ENCODE data around the gene EPB41.

EPB41 gene

DNA sequence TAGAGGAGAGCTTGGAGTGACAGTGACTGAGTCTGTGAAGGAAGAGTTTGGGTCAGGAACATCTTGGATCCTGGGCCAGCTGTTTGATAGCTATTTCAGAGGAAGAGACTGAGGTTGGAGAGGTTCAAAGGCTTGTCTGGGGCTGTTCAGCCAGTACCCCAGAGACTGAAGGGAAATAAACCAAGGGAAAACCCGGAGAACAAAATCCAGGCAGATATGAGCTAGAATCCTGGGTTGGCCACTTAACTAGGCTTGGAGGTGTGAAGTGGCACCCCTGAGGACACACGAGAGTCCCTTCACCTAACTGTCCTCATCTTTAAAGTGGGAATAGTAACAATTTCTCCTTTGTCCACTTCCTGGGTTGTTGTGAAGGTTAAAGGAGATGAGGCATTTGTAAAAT lies 23.1 kb upstream of the EPB41 start:
- Histone ChIP-seq H3K9me3 (ENCODE audit: control insufficient read depth, insufficient read depth, low read depth, low read length) (no peaks in the 10 kb centered on the region), H3K36me3 (ENCODE audit: control insufficient read depth in 2 of 2, insufficient read depth in 1 of 2, low read length in 2 of 2) (peaks cover 0 to 10% of the 10 kb centered on the region in 2 experiments; a peak in 2 of 3 replicates), H3K27ac (ENCODE audit: extremely low read depth, low read depth, low read length) (no peak overlapping the region), H3K4me3 (ENCODE audit: low read depth, low read length) (no peak overlapping the region), H3K4me1 (ENCODE audit: control insufficient read depth, insufficient read depth, low read length) (no peaks in the 10 kb centered on the region)
- ChIA-PET CTCF (interaction anchor here (0.5 to 1.6 kb wide), 4 partner anchors 9 to 320 kb away, joined by 3 to 7 read pairs (median 4); no protein-coding TSS in a partner anchor), POLR2A (interaction anchor here (0.8 to 1.2 kb wide), 3 partner anchors 11 to 326 kb away, joined by 3 to 4 read pairs (median 3); partner anchors contain the start of gene EPB41)
- no peak for TF ChIP-seq ZNF514 (tag by site-specific recombination; IDR thresholded peaks at IDR 0.05)
- TF ChIP-seq, protein P1, sequence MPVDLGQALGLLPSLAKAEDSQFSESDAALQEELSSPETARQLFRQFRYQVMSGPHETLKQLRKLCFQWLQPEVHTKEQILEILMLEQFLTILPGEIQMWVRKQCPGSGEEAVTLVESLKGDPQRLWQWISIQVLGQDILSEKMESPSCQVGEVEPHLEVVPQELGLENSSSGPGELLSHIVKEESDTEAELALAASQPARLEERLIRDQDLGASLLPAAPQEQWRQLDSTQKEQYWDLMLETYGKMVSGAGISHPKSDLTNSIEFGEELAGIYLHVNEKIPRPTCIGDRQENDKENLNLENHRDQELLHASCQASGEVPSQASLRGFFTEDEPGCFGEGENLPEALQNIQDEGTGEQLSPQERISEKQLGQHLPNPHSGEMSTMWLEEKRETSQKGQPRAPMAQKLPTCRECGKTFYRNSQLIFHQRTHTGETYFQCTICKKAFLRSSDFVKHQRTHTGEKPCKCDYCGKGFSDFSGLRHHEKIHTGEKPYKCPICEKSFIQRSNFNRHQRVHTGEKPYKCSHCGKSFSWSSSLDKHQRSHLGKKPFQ (tag by site-specific recombination; IDR thresholded peaks at IDR 0.05), result peak; percentile 77
- no peak for TF ChIP-seq ZNF274 (IDR thresholded peaks at IDR 0.05; ENCODE audit: low read length)
- TF ChIP-seq ZNF274 (tag by site-specific recombination; IDR thresholded peaks at IDR 0.05; ENCODE audit: borderline replicate concordance), result no peak
- 0 out of 2 replicates have a peak, but pooled peaks have one; percentile 7 for TF ChIP-seq ZEB2 (tag by site-specific recombination; IDR thresholded peaks at IDR 0.05)

DNA sequence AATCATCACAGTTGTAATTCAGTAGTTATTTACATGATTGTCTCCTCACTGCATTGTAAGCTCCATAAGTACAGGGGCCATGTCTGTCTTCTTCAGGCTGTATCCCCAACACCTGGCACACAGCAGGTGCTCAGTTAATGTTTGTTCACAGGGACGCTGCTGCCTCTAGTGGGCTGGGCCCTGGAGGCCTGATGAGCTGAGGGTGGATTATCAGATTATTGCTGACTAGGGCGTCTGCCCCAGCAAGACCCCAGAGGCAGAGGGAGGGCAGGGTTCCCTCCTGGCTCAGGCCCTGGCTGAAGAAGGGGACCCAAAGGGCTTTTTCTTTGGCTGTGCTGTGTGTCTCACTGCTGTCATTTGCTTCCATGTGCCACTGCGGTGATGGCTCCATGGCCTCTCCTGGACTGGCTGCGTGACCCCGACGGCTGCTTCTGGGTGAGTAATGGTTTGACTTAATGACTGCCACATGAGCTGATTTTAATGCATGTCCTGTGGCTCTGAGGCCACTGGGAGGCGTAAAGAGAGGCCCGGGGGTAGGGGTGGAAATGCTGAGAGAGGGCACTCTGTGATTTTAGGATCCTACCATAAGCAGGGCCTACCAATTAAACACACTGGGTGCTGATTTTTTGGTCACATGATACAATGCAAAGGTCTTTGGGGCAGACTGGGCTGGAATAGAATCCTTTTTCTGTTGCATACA lies 20.8 kb upstream of the EPB41 start:
- CTCF ChIA-PET, result interaction anchor here (0.6 to 3.1 kb wide), 10 partner anchors 9 to 309 kb away, joined by 3 to 29 read pairs (median 3); no protein-coding TSS in a partner anchor
- Histone ChIP-seq H3K36me3 (ENCODE audit: control insufficient read depth in 2 of 2, insufficient read depth in 1 of 2, low read length in 2 of 2) (peaks cover 0 to 10% of the 10 kb centered on the region in 2 experiments; a peak in 2 of 3 replicates), H3K27ac (ENCODE audit: extremely low read depth, low read depth, low read length) (no peak overlapping the region), H3K9me3 (ENCODE audit: control insufficient read depth, insufficient read depth, low read depth, low read length) (no peaks in the 10 kb centered on the region), H3K4me1 (ENCODE audit: control insufficient read depth, insufficient read depth, low read length) (no peaks in the 10 kb centered on the region), H3K4me3 (ENCODE audit: low read depth, low read length) (no peak overlapping the region)
- POLR2A ChIA-PET, result interaction anchor here (1.3 kb wide), 1 partner anchor 9 kb away, joined by 4 read pairs; no protein-coding TSS in a partner anchor
- TF ChIP-seq ZNF664 (tag by site-specific recombination; IDR thresholded peaks at IDR 0.05) (peak; percentile 91; the same call in 1 of the 2 replicates), ZBTB20 (tag by site-specific recombination; IDR thresholded peaks at IDR 0.05) (peak; percentile 64), REPIN1 (tag by site-specific recombination; IDR thresholded peaks at IDR 0.05; ENCODE audit: low read depth) (no peak), ZSCAN30 (tag by site-specific recombination; IDR thresholded peaks at IDR 0.05) (peak; percentile 75), KLF7 (tag by site-specific recombination; IDR thresholded peaks at IDR 0.05; ENCODE audit: borderline replicate concordance) (no peak), ZNF654 (tag by site-specific recombination; IDR thresholded peaks at IDR 0.05; ENCODE audit: low read depth) (peak; percentile 54), ZNF629 (tag by site-specific recombination; IDR thresholded peaks at IDR 0.05) (0 out of 2 replicates have a peak, but pooled peaks have one; percentile 22), SP7 (tag by site-specific recombination; IDR thresholded peaks at IDR 0.05) (peak; percentile 25; the same call in 1 of the 2 replicates), ZNF843 (tag by site-specific recombination; IDR thresholded peaks at IDR 0.05) (no peak), ZNF311 (tag by site-specific recombination; IDR thresholded peaks at IDR 0.05; ENCODE audit: borderline replicate concordance) (no peak), ZIC2 (tag by site-specific recombination; IDR thresholded peaks at IDR 0.05) (peak; percentile 63)
- TF ChIP-seq, protein P2, sequence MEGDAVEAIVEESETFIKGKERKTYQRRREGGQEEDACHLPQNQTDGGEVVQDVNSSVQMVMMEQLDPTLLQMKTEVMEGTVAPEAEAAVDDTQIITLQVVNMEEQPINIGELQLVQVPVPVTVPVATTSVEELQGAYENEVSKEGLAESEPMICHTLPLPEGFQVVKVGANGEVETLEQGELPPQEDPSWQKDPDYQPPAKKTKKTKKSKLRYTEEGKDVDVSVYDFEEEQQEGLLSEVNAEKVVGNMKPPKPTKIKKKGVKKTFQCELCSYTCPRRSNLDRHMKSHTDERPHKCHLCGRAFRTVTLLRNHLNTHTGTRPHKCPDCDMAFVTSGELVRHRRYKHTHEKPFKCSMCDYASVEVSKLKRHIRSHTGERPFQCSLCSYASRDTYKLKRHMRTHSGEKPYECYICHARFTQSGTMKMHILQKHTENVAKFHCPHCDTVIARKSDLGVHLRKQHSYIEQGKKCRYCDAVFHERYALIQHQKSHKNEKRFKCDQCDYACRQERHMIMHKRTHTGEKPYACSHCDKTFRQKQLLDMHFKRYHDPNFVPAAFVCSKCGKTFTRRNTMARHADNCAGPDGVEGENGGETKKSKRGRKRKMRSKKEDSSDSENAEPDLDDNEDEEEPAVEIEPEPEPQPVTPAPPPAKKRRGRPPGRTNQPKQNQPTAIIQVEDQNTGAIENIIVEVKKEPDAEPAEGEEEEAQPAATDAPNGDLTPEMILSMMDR (tag by site-specific recombination; IDR thresholded peaks at IDR 0.05), result peak; percentile 70
- TF ChIP-seq, protein P3, sequence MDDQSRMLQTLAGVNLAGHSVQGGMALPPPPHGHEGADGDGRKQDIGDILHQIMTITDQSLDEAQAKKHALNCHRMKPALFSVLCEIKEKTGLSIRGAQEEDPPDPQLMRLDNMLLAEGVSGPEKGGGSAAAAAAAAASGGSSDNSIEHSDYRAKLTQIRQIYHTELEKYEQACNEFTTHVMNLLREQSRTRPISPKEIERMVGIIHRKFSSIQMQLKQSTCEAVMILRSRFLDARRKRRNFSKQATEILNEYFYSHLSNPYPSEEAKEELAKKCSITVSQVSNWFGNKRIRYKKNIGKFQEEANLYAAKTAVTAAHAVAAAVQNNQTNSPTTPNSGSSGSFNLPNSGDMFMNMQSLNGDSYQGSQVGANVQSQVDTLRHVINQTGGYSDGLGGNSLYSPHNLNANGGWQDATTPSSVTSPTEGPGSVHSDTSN (CRISPR knock-in tag; IDR thresholded peaks at IDR 0.05), result no peak
- TF ChIP-seq, protein P4, sequence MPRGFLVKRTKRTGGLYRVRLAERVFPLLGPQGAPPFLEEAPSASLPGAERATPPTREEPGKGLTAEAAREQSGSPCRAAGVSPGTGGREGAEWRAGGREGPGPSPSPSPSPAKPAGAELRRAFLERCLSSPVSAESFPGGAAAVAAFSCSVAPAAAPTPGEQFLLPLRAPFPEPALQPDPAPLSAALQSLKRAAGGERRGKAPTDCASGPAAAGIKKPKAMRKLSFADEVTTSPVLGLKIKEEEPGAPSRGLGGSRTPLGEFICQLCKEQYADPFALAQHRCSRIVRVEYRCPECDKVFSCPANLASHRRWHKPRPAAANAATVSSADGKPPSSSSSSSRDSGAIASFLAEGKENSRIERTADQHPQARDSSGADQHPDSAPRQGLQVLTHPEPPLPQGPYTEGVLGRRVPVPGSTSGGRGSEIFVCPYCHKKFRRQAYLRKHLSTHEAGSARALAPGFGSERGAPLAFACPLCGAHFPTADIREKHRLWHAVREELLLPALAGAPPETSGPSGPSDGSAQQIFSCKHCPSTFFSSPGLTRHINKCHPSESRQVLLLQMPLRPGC (tag by site-specific recombination; IDR thresholded peaks at IDR 0.05), result no peak
- TF ChIP-seq, protein P5, sequence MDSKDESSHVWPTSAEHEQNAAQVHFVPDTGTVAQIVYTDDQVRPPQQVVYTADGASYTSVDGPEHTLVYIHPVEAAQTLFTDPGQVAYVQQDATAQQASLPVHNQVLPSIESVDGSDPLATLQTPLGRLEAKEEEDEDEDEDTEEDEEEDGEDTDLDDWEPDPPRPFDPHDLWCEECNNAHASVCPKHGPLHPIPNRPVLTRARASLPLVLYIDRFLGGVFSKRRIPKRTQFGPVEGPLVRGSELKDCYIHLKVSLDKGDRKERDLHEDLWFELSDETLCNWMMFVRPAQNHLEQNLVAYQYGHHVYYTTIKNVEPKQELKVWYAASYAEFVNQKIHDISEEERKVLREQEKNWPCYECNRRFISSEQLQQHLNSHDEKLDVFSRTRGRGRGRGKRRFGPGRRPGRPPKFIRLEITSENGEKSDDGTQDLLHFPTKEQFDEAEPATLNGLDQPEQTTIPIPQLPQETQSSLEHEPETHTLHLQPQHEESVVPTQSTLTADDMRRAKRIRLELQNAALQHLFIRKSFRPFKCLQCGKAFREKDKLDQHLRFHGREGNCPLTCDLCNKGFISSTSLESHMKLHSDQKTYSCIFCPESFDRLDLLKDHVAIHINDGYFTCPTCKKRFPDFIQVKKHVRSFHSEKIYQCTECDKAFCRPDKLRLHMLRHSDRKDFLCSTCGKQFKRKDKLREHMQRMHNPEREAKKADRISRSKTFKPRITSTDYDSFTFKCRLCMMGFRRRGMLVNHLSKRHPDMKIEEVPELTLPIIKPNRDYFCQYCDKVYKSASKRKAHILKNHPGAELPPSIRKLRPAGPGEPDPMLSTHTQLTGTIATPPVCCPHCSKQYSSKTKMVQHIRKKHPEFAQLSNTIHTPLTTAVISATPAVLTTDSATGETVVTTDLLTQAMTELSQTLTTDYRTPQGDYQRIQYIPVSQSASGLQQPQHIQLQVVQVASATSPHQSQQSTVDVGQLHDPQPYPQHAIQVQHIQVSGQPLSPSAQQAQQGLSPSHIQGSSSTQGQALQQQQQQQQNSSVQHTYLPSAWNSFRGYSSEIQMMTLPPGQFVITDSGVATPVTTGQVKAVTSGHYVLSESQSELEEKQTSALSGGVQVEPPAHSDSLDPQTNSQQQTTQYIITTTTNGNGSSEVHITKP (tag by site-specific recombination; IDR thresholded peaks at IDR 0.05), result peak; percentile 73
- TF ChIP-seq, protein P6, sequence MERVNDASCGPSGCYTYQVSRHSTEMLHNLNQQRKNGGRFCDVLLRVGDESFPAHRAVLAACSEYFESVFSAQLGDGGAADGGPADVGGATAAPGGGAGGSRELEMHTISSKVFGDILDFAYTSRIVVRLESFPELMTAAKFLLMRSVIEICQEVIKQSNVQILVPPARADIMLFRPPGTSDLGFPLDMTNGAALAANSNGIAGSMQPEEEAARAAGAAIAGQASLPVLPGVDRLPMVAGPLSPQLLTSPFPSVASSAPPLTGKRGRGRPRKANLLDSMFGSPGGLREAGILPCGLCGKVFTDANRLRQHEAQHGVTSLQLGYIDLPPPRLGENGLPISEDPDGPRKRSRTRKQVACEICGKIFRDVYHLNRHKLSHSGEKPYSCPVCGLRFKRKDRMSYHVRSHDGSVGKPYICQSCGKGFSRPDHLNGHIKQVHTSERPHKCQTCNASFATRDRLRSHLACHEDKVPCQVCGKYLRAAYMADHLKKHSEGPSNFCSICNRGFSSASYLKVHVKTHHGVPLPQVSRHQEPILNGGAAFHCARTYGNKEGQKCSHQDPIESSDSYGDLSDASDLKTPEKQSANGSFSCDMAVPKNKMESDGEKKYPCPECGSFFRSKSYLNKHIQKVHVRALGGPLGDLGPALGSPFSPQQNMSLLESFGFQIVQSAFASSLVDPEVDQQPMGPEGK (tag by site-specific recombination; IDR thresholded peaks at IDR 0.05), result 0 out of 2 replicates have a peak, but pooled peaks have one; percentile 29
